Lower leg skin (tissue), 4 donors: Measurements from ENCODE around the gene IP6K3. TPM values are rescaled to one million over a fixed set of nuclear protein-coding genes. Genes with fewer than 3 reads are reported as not detected.

Experiments used
- DNase-seq, 2 donors: peaks; one replicate each; pipeline ENCODE4 v3.0.0-alpha.2; 2019; ENCODE audit warnings: low spot score in 2 of 2
- H3K4me3 ChIP-seq: fragments of 200-600 bp; sonication (generic); 2 replicates; pipeline ENCODE4 v1.5.1; 2017; ENCODE audit warnings: mild to moderate bottlenecking, low read depth; ENCODE audit not compliant: poor library complexity, severe bottlenecking
- POLR2A ChIP-seq, 2 donors: fragments of 450-650 bp; IDR thresholded peaks; one replicate each; pipeline ENCODE4 v1.6.1; 2016 to 2017; ENCODE audit warnings: antibody characterized with exemption in 2 of 2, mild to moderate bottlenecking in 1 of 2, moderate library complexity in 1 of 2
- WGBS, 2 donors: methylation state at CpG; one replicate each; pipeline ENCODE4 v1.1.5; 2018; 5-methylcytosine and 5-hydroxymethylcytosine counted together
- intact Hi-C: fragments of 100-400 bp; cut with DNase I; formaldehyde crosslinking; loops from one replicate; pipeline ENCODE4 v1.15.0; 2023; ENCODE audit warnings: low total_unique reads
- total RNA-seq, 4 donors: library from RNA; depleted of rRNA; stranded (reverse); fragments of >200 nt; gene quantifications; one replicate each; pipeline ENCODE4 v1.1.0, GENCODE V29; 2016
- TF ChIP-seq, protein P1 (sequence below), 3 donors: fragments of 450-650 bp; IDR thresholded peaks; one replicate each; pipeline ENCODE4 v1.5.1; 2016; ENCODE audit warnings: antibody characterized with exemption in 3 of 3, mild to moderate bottlenecking in 3 of 3, moderate library complexity in 2 of 3

IP6K3 gene
- total RNA-seq, 4 donors from 2014 or later = 0.45 TPM; not detected in 3

DNA sequence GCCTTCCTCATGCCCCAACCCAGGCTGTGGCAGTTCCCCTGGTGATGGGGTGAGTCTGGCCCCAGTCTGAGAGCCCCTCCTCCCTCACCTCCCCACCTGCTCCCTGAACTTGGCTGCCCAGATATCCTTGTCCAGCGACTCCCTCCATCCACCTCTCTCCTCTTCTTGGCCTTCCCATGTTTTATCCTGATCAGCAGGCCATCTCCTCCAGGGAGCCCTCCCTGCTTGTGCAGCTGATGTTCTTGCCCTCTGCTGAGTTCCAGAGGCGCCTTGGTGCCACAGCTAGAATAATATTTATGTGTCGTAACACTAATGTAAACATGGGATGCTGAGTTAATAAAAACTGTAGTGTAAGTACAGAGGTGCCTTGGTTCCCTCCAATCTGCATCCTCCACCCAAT lies 10.4 kb upstream of the IP6K3 start:
- no peak for TF ChIP-seq POLR2A (IDR thresholded peaks at IDR 0.05)
- TF ChIP-seq, protein P1, sequence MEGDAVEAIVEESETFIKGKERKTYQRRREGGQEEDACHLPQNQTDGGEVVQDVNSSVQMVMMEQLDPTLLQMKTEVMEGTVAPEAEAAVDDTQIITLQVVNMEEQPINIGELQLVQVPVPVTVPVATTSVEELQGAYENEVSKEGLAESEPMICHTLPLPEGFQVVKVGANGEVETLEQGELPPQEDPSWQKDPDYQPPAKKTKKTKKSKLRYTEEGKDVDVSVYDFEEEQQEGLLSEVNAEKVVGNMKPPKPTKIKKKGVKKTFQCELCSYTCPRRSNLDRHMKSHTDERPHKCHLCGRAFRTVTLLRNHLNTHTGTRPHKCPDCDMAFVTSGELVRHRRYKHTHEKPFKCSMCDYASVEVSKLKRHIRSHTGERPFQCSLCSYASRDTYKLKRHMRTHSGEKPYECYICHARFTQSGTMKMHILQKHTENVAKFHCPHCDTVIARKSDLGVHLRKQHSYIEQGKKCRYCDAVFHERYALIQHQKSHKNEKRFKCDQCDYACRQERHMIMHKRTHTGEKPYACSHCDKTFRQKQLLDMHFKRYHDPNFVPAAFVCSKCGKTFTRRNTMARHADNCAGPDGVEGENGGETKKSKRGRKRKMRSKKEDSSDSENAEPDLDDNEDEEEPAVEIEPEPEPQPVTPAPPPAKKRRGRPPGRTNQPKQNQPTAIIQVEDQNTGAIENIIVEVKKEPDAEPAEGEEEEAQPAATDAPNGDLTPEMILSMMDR (IDR thresholded peaks at IDR 0.05) = no peak
- 83 to 92% methylated on average over 3 of the region's 3 CpGs for WGBS, 2 donors
- no peak for DNase-seq
- intact Hi-C loops = no loop called here
- no peak overlapping the region for H3K4me3 ChIP-seq

DNA sequence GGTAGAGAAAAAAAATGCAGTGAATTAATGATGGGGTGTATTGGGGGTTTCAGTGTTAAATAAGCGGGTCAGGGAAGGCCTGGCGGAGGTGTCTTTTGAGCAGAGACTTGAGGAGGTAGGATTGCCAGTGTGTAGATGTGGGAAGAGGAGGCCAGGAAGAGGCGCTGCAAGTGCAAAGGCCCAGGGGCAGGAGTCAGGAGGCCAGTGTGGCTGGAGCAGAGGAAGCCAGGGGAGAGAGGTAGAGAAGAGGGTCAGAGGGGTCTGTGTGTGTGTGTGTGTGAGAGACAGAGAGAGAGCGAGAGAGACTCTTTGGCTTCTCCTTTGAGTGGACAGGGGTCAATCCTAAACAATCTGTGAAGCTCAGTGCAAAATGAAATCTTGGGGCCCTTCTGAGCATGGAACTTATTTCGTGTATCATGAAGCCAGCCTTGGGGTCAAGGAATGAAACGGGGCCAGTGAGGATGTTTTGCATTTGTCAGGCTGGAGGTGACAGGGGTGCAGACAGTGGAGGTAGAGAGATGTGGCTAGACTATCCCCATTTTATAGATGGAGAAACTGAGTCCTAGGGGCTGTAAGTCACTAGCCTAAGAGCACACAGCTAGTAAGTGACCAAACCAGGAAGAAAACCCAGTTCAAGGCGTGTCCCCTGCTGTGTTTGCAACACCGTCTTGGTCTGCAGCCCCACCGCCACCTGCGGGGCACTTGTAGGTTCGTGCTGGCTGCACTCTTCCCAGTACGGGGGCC lies 9.7 kb upstream of the IP6K3 start:
- no peak for DNase-seq
- intact Hi-C loops = no loop called here
- TF ChIP-seq, protein P1 (IDR thresholded peaks at IDR 0.05) = no peak
- no peak for TF ChIP-seq POLR2A (IDR thresholded peaks at IDR 0.05)
- 86 to 88% methylated on average over 12 of the region's 12 CpGs for WGBS, 2 donors
- no peak overlapping the region for H3K4me3 ChIP-seq

DNA sequence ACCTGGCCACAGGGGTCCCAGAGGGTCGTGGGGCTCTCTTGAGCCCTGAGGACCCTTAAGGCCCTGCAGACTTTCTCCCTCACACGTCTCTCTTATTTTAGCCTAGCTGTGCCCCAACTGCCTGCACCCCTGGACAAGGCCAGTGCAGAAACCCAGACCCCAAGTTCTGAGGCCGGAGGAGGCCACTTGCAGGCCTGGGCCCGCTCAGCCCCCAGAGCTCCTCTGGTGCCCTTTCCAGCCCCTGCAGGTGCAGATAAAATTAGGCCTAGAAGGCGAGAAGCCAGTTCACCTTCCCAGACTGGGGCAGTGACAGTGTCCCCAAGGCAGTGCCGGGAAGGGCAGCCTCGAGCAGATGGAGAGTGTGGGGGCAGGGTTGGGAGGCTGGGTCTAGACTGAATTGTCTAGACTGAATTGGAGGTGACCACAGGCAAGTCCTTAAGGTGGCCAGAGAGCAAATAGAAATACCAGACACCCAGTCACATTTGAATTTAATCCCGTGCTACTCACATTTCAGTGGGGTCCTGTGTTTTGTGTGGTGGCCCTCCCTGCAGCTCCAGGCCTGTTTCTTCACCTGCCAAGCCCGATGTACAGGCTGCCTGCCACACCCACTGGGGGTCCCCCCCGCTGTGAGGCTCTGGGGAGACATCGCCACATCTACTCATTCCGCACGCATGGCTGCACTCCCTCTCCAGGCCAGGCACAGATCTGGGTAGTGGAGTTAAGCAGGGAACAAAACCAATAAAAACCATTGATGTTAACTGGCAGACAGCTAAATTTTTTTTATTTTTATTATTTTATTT lies 8.6 kb upstream of the IP6K3 start:
- TF ChIP-seq, protein P1 (IDR thresholded peaks at IDR 0.05) = no peak
- no peak for TF ChIP-seq POLR2A (IDR thresholded peaks at IDR 0.05)
- H3K4me3 ChIP-seq = no peak overlapping the region
- DNase-seq = no peak
- WGBS, 2 donors = 78 to 80% methylated on average over 13 of the region's 13 CpGs
- intact Hi-C loops = no loop called here

DNA sequence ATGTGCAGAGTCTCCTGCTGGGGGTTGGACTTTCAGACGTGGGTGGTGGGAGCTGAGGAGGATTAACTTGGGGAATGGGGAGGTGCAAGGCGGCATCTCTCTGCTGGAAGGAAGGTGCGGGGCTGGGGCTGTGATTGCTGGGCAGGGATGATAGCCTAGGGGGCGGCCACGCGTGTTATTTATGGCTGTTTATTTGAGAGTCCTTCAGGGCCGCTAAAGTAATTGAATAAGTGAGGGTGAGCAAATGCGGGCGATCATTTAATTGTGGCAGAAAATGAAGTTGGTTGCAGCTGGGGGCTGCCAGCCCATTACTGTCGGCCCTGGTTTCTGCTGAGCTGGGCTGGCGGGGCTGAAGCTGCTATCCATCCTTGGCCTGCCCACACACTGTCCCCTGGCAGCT lies 7.5 kb upstream of the IP6K3 start:
- WGBS, 2 donors = 84 to 87% methylated on average over 11 of the region's 11 CpGs
- no peak for DNase-seq

DNA sequence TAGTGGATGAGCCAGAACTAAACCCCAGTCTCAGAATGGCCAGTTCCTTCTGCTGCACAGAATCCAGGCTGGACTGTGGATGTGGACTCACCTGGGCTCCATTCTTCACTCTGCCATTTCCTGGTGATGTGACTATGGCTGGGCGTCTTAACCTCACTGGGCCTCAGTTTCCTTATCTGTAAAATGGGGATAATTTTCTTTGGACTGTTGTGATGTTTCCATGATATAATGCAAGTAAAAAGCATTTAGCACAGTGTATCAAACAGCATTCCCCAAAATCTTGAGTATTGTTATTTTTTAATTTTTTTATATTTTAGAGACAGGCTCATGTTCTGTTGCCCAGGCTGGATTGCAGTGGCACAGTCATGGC lies 5.9 kb upstream of the IP6K3 start:
- no peak for DNase-seq
- 100% methylated on average over 1 of the region's 1 CpG for WGBS, 2 donors
- H3K4me3 ChIP-seq = no peak overlapping the region
- intact Hi-C loops = no loop called here
- TF ChIP-seq POLR2A (IDR thresholded peaks at IDR 0.05) = no peak
- TF ChIP-seq, protein P1 (IDR thresholded peaks at IDR 0.05) = no peak

More for the DNA sequence above, 7.5 kb upstream of the IP6K3 start:
- intact Hi-C loops = no loop called here
- no peak overlapping the region for H3K4me3 ChIP-seq
- TF ChIP-seq POLR2A (IDR thresholded peaks at IDR 0.05) = no peak
- TF ChIP-seq, protein P1 (IDR thresholded peaks at IDR 0.05) = no peak
